Vagina (tissue), 2 donors: ENCODE data around the gene ZC3HAV1L. TPM values are rescaled to one million over a fixed set of nuclear protein-coding genes. Genes with fewer than 3 reads are reported as not detected.

Experiments
- DNase-seq, 2 donors: peaks; one replicate each; pipeline ENCODE4 v3.0.0-alpha.2; 2017; ENCODE audit errors: extremely low spot score in 2 of 2
- H3K27ac ChIP-seq: fragments of 200-600 bp; sonication (generic); one replicate; pipeline ENCODE4 v1.5.1; 2019
- H3K27me3 ChIP-seq: fragments of 200-600 bp; sonication (generic); one replicate; pipeline ENCODE4 v1.5.1; 2019
- H3K36me3 ChIP-seq, 2 donors: fragments of 200-600 bp; sonication (generic); one replicate each; pipeline ENCODE4 v1.5.1; 2017 to 2019
- H3K4me1 ChIP-seq: fragments of 200-600 bp; sonication (generic); one replicate; pipeline ENCODE4 v1.5.1; 2019
- H3K4me3 ChIP-seq, 2 donors: fragments of 200-600 bp; sonication (generic); 1 replicate in 1 of 2; 2 replicates in 1 of 2; pipeline ENCODE4 v1.5.1; 2016 to 2019
- H3K9me3 ChIP-seq: fragments of 200-600 bp; sonication (generic); one replicate; pipeline ENCODE4 v1.5.1; 2019
- CTCF ChIP-seq, 3 experiments: fragments of 450-650 bp in 2 of 3; fragments of 200-600 bp in 1 of 3; sonication (generic) in 1 of 3; IDR thresholded peaks; one replicate each; pipeline ENCODE4 v1.5.1; 2017 to 2019; ENCODE audit warnings: antibody characterized with exemption in 3 of 3, mild to moderate bottlenecking in 2 of 3, moderate library complexity in 2 of 3
- POLR2A ChIP-seq, 2 donors: fragments of 450-650 bp; IDR thresholded peaks; one replicate each; pipeline ENCODE4 v1.6.1; 2017; ENCODE audit warnings: antibody characterized with exemption in 2 of 2, mild to moderate bottlenecking in 2 of 2, moderate library complexity in 2 of 2
- POLR2AphosphoS5 ChIP-seq, 2 donors: sonication (generic); formaldehyde crosslinking; IDR thresholded peaks; one replicate each; pipeline ENCODE4 v1.9.0; 2017; ENCODE audit warnings: antibody characterized with exemption in 2 of 2, mild to moderate bottlenecking in 2 of 2, low read depth in 1 of 2; ENCODE audit not compliant: insufficient read depth in 1 of 2
- intact Hi-C: fragments of 100-400 bp; cut with DNase I; formaldehyde crosslinking; loops from one replicate; pipeline ENCODE4 v1.15.1; 2023
- total RNA-seq: library from RNA; depleted of rRNA; stranded (reverse); fragments of >200 nt; gene quantifications from one replicate; pipeline ENCODE4 v1.2.3, GENCODE V29; 2016

The ZC3HAV1L gene
- total RNA-seq, 1 donor from 2014 or later: 55.7 TPM

DNA sequence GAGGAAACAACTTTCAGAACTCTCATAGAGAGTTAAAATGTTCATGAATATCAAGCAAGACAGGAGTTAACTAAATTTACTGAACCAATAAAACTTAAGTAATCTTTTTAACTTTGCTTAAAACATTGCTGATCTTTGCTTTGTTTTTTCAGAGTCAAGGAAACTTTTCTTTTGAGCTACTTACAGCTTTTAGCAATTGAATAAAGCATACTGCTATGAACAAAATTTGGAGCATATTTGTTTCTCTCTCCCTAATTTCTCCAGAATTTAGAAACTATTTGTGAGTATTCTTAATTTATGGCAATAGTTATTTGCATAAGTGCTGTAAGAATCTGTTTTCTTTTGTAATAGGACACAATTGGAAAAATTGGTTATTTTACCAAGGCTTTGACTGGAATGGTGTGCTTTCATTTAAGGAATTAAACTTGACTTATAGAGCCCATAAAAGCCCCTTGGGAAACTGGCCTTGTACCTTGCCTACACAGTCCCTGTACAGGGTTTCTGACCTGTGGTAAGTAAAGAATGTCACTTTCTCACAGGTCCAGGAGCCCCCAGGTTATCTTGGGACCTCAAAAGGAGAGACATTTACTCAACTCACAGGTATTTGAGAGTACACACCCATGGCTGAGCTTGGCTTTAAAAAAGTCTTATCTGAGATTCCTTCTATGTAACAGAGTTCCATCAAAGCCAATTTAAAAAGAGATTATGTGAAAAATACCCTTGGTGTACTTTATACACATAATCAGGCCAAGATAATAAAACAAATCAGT lies 31.3 kb downstream of the ZC3HAV1L start:
- Histone ChIP-seq H3K4me3 (no peak overlapping the region), H3K4me1 (no peaks in the 10 kb centered on the region), H3K36me3 (no peaks in the 10 kb centered on the region), H3K27ac (no peak overlapping the region), H3K9me3 (no peaks in the 10 kb centered on the region), H3K27me3 (no peaks in the 10 kb centered on the region)
- TF ChIP-seq POLR2A (IDR thresholded peaks at IDR 0.05) (no peak), POLR2AphosphoS5 (IDR thresholded peaks at IDR 0.05; ENCODE audit: insufficient read depth in 1 of 2, low read depth in 1 of 2) (no peak), CTCF (IDR thresholded peaks at IDR 0.05) (no peak)
- no peak for DNase-seq
- intact Hi-C loops: no loop called here

- Histone ChIP-seq H3K9me3 (no peaks in the 10 kb centered on the region), H3K4me1 (no peaks in the 10 kb centered on the region), H3K4me3 (no peak overlapping the region), H3K27me3 (no peaks in the 10 kb centered on the region), H3K36me3 (no peaks in the 10 kb centered on the region), H3K27ac (no peak overlapping the region)
- no peak for DNase-seq
- intact Hi-C loops: no loop called here
- no peak for TF ChIP-seq POLR2A (IDR thresholded peaks at IDR 0.05)
- no peak for TF ChIP-seq POLR2AphosphoS5 (IDR thresholded peaks at IDR 0.05; ENCODE audit: insufficient read depth in 1 of 2, low read depth in 1 of 2)
- TF ChIP-seq CTCF (IDR thresholded peaks at IDR 0.05): no peak
Observed at GRCh38 chr7:138999414-138999813, 36.4 kb downstream of the ZC3HAV1L start.

- Histone ChIP-seq H3K4me1 (no peaks in the 10 kb centered on the region), H3K27ac (no peak overlapping the region), H3K36me3 (no peaks in the 10 kb centered on the region), H3K9me3 (peaks cover 6% of the 10 kb centered on the region), H3K4me3 (no peak overlapping the region), H3K27me3 (no peaks in the 10 kb centered on the region)
- intact Hi-C loops: no loop called here
- peak in 1 of 2 donors; percentile 12 for DNase-seq
- no peak for TF ChIP-seq POLR2AphosphoS5 (IDR thresholded peaks at IDR 0.05; ENCODE audit: insufficient read depth in 1 of 2, low read depth in 1 of 2)
- TF ChIP-seq POLR2A (IDR thresholded peaks at IDR 0.05): no peak
- no peak for TF ChIP-seq CTCF (IDR thresholded peaks at IDR 0.05)
Observed at GRCh38 chr7:138992052-138992531, 43.8 kb downstream of the ZC3HAV1L start.

- intact Hi-C loops: no loop called here
- H3K27ac ChIP-seq: no peak overlapping the region
- no peak for DNase-seq
Observed at GRCh38 chr7:138987686-138988085, 48.2 kb downstream of the ZC3HAV1L start.

More at GRCh38 chr7:138987686-138988085, 48.2 kb downstream of the ZC3HAV1L start:
- Histone ChIP-seq H3K4me1 (no peaks in the 10 kb centered on the region), H3K27me3 (no peaks in the 10 kb centered on the region), H3K36me3 (no peaks in the 10 kb centered on the region), H3K9me3 (peaks cover 6% of the 10 kb centered on the region), H3K4me3 (no peak overlapping the region)
- TF ChIP-seq POLR2AphosphoS5 (IDR thresholded peaks at IDR 0.05; ENCODE audit: insufficient read depth in 1 of 2, low read depth in 1 of 2): no peak
- TF ChIP-seq POLR2A (IDR thresholded peaks at IDR 0.05): no peak
- TF ChIP-seq CTCF (IDR thresholded peaks at IDR 0.05): no peak
